ENCODE measurements around the gene ITPRIP.

ITPRIP gene

DNA sequence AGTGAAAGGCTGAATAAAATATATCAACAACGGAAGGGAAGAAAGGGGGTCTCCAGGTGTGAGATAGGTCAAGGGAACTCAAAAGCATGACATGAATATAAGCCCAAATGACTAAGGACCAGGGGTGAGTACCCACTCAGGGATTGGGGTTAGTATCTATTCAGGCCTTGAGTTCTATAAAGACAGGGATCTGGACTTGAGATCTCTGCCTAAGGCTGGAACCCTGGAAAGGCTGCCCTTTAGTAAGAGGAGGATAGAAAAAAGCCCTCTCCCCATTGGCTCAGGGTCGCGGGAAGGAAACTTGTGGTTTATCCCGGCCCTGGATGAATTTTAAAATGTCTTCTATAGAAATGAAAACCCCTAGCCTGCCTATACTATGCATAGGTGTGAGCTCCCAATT lies 2.4 kb upstream of the ITPRIP start:
- no peak for DNase-seq

DNA sequence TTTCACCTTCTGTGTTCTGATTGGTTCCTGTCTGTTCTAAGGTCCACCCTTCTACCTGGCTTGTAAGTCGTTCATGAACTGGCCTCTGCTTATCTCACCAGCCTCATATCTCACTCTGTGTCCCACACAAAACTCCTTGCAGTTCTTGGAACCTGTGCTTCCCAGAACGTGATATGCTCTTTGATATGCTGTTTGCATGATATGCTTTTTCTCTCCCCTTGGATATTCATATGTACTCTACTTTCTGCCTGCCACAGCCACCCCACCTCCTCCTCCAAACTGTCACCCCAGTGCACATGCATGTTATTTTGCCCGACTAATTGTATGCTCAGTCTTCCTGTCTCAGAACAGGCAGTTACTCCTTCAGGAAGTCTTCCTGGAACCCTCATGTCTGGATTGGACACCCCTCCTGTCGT lies 1.9 kb upstream of the ITPRIP start:
- DNase-seq, result no peak

DNA sequence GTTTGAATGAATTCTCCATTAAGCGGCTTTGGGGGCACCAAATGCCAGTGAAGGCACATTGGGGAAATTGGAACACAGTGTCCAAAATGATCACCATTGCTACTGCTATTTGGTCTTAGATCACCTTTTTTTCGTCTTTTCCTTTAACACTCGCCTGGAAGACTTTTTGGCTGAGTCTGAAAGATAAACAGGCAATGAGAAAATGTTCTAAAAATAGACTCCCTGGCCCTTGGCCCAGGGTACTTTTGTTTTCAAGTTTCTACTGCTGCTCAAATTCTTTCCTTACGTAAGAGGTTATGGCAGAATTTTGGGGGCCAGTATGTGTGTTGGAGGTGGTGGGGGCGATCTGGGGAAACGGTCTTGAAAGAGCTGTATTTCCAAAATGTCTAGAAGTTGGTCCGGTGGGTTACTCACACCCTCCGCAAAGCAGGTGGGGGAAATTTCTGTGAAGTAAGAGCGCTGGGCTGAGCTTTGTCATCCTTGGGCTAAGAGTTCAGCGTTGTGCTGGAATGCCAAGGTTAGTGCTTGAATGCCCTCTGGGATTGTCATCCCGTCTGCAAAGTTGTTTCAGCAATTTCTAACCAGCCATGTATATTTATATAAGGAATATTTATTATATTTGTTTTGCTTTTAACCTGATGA lies 1.3 kb upstream of the ITPRIP start:
- DNase-seq, result no peak

DNA sequence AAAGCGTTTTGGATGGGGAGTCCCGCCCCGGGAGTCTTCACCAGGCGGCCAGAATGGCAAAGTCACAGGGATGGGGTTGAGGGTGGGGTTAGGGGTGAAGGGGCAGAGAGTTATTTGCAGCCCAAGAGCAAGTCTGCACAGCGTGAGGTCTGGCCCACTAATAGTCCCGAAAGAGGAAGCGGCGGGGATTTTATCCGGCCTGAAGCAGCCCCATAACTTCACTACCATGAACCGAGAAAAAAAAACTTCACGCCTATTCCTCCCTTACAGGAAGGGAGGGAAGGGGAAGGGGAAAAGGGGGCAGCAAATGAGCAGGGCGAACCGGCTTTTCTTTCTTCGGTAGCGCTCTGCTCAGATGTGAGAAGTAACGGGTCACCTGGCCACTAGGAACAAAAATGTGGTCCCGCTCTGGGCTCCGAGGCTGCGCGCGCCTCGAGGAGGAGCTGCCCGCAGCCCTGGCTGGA lies 712 bp downstream of the ITPRIP start:
- DNase-seq, result peak; percentile 39

DNA sequence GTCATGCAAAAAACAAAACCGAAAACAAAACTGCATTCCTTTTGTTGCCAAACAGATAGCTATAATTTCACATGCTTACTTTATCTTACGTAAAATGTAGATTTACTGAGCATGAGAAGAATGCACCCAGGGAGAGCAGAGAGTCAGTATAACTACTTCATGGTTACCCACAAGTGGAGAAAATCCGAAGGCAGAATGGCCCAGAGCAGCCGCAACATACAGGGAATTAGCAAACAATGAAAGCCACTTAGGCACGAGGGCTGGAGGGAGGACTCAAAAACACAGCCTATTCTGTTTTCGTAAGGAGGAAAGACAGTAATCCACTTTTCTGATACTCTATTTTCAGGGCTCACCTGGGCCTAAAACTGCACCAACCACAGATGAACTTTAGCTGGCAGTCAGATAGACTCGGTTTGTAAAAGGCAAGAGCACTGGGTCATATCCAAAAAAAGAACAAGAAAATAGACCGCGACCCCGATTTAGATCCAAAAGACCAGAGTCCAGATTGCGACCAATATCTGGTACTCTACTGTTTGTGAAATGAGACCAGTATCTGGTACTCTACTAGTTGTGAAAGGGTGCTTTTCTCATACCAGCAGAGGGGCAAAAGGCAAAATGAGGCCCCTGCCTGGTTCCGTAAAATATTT lies 1.3 kb downstream of the ITPRIP start:
- DNase-seq, result no peak

DNA sequence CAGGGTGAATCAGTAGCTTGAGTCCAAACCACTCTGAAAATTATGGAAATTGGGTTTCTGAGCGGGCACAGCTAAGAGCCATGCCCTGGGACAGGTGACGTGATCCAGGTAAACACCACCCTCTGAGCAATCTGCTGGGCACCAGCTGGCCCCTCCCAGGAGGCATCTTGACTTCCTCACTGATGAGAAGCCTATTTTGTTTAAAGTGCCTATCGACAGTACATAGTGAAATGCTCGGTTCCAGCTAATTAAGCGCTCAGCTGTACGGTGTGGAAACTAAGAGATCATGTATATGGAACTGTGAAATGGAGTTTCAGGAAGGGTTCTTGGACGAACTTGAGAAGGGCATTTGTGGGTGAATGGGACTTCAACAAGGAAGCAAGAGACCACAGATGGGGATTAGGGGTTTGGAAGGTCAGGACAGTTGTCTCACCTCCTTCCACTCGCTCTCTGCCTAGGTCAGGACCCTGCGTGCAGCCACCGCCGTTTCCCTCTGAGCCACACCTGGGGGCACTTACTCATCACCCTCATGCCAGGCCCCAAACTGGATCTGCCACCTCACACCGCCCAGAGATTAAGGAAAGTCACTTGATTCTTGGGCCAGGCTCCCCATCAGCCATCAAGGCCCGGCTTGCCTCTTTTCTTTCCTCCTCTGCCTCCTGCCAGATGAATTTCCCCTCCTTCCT lies 3.2 kb downstream of the ITPRIP start:
- no peak for DNase-seq

DNA sequence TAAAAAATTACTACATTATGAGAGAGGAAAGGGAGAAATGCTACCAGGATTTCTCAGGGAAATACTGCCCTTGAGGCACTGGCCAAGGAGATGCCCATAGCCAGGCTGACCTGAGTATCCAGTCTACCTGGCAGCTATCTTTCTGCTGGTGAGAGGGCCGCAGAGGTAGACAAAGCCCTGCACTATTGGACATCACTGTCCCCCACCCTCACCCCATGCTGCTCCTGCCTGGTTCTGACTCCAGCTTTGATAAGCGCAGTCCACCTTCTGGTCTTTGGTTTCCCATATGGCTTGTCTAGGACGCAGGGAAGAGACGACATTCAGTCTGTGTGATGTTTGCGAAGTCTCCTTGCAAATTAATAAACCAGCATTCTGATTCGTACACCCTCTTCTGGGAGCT lies 3.7 kb downstream of the ITPRIP start:
- DNase-seq, result no peak

DNA sequence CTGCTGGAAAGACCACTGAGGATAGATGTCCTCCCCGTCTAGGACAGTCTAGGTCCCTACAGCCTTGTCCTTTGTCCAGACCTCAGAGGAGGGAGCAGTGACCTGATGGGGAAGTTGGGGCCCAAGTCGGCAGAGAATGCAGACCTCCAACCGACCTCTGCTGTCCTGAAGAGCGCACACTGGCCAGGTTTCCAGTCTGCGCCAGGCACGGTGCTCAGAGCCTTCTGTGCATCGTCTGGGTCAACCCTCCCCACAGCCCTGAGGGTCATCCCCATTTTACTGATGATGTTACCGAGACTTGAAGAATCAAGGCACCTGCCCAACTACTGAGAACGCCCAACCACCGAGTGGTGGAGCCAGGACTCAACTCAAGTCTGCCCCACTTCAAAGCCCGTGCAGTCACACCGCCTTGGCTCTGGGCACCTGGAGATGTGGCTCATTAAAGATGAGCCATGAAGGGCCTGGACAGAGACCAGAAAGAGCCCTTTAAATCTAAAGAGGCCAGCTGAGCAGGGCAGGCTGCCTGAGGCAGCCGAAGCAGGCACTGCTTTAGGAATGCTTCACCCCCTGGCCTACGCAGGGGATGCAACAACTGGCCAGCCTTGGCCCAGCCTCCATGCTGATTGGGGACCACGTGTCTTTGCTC lies 4.4 kb downstream of the ITPRIP start:
- DNase-seq, result no peak

DNA sequence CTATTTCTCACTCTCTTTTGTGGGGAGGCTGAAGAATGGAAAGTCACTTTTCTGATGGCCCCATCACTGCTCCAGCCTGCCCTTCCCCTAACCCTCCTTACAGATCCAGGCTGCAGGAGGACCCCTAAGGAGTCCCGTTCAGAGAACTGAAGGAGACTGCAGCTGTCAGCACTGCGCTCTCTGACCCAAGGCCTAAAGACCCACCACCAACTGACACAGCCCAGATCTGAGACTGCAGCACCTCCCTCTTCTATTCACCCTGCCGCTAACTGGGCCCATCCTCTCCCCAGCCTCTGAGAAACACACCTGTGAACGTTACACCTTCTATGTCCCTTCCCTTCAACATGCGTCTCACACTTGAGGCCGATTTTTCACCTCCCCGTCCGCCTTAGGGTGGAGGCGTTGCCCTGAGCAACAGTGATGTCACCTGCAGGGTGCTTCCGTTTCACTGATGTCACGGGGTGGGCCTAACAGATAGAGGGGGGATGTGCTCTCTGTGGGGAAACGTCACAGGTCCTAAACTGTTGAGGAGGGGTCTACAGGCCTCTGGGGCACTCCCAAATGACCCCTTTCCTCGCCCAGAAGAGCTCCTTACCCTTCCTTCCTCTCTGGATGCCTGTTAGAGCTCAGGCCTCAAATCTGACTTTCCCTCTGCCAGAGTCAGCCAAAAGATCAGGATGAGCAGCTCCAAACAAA lies 5.1 kb downstream of the ITPRIP start:
- DNase-seq, result peak; percentile 73

DNA sequence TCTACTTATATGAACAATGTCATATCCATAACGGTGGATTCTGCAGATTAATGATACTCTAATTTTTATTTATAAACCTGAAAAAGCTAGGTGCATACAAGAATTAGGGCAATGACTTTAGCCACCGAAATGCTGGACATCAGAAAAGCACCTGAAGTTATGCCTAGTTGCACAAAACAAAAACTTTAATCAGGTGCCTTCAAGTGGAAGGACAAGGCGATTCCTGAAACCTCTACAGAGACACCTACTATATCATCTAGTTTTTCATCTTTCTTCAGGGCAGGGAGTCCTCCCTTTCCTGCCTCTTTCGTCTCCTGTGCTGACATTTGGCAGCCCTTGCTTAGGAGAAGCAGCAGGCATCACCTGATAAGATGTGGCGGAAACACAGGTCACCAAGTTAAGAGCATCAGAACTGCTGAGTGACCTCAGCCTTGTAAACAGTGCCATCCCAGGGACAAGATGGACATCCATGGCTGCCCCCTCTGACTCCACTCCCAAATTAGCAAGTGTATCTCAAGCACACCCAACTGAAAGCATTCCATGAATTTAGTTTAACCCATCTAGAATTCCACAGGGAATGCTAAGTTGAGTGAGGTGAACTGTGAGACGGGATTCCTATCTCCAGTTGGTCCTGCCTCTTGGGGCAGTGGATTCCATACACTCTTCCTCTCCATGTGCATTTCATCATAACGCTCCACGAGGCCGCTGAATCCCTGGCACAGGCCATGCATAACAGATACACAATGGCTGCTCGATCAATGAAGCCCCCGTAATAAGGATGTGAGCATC lies 5.8 kb downstream of the ITPRIP start:
- no peak for DNase-seq

DNA sequence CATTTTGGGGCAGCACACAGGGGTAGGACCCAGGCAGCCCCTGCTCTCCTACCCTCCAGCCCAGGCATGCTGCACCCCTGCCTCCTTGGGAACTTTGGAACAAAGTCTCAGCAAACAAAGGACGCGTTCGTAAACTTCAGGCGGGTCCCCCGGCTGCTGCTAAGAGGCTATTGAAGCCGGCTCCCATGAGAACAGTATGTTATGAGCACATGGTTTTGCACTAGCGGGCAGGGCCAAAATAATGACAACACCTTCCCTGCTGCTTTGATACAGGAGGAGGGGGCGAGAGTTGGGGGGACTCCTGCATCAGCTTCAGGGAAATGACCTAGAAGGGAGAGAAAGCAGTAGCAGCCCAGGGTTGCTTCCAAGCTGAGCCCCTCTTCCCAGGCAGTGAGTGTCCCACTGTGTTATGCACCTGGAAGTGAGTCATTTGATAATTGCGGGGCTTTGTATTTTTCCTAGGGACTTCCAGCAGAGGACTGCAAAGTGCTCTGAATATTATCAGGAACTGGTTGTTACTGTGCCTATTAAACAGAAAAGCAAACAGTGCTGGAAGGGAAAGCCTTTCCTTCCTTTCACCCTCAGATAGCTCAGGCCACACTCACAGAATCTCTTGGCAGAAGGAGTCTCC lies 6.9 kb downstream of the ITPRIP start:
- no peak for DNase-seq

DNA sequence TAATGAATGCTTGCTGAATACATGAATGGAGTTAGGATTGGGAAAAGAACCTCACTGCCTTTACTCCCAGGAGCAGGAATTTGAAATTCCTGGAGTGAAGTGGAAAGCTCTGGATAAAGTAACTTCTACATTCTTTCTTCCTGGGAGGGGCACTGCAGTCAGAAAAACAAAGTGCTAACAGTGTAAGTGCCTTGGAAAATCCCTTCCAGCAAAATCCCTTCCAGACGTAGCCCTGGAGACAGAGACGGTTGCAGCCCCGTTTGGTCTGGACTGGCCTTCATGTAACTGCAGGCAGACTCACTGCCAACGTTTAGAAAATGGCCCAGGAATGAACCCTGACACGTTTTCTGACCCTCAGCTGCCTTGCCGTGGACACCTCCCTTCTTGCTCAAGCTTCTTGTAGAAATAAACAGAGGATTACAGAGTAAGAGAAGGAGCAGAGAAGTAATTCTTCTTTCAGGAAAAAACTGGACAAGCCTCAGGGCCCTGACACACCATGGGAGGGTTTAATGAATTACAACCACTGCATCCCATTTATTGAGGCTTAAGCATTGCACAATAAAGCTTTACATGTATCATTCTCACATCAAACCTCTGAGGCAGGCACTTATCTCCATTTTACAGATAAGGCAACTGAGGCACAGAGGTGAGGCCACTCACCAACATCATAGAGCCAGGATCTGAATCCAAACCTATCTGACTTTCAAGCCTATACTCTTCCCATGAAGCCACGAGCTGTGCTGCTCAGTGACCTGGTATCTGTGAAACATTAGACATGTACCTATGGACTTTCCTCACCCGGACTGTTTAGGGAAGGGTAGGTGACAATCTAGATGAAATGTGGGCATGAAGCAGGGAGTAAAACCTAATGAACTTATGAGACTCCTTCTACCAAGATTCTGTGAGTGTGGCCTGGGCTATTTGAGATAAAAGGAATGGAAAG lies 7.8 kb downstream of the ITPRIP start:
- DNase-seq, result no peak

DNA sequence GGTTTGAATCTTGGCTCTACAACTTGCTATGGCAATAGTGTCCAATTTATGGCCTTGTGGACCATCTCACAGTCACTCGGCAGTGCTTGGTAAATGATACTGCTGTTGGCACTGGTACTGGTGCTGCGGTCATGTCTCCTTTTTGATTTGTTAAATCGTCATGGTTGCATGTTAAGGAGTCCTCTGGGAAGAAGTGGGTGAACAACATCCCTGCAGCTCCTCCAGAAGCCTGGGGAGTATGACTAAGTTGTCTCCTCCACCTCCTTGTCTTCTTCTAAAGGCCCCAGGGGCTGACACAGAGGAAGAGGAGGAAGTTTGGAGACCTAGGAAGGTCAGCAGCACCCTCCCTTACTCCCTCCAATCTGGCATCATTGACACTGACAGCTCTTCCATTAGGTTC lies 8.5 kb downstream of the ITPRIP start:
- DNase-seq, result no peak

DNA sequence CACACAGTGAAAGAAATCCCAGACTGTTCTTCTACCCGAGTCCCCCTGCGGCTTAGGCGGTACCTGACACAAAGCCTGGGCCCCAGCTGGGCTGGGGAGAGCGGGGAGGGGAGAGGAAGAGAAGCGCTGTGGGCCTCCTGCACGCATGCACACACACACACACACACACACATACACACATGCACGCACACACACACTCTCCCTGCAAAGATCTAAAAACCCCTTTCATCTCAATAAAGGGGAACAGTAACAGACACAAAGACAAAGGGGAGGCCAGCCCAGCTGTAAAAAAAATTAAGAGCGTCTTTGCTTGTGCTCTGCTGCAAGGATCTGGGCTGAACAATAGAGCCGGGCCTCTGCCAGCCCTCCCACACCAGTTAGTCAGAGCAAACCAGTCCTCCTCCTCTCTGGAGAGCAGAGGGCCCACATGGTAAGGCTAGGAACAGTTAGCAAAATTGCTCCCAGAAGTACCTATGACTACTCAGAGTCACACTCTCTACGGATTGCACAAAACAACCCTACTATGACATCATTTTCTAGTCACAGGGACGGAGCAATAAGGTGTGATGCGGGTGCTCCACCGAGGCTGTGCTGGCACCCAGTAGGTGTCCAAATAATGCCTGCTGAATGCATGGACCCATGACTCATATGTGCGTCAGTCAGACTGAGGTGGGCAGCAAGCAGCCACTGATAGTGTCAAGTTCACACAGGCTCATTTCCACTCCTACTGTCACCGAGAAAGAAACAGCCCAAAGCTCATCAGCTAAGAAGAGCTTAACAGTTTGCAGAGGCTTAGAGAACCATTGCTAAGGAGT lies 9.2 kb downstream of the ITPRIP start:
- peak; percentile 74 for DNase-seq

DNA sequence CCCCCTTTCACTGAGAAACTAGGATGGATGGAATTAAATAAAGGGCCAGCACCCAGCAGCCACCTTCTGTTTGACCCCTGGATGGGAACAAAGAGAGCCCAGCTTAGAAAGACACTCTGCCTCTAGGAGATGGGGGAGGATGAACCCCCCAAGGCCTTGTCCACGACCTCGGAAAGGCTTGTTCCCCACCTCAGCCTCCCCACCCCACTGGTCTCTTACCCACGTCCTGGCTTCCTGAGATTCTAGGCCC lies 9.7 kb downstream of the ITPRIP start:
- DNase-seq, result no peak

DNA sequence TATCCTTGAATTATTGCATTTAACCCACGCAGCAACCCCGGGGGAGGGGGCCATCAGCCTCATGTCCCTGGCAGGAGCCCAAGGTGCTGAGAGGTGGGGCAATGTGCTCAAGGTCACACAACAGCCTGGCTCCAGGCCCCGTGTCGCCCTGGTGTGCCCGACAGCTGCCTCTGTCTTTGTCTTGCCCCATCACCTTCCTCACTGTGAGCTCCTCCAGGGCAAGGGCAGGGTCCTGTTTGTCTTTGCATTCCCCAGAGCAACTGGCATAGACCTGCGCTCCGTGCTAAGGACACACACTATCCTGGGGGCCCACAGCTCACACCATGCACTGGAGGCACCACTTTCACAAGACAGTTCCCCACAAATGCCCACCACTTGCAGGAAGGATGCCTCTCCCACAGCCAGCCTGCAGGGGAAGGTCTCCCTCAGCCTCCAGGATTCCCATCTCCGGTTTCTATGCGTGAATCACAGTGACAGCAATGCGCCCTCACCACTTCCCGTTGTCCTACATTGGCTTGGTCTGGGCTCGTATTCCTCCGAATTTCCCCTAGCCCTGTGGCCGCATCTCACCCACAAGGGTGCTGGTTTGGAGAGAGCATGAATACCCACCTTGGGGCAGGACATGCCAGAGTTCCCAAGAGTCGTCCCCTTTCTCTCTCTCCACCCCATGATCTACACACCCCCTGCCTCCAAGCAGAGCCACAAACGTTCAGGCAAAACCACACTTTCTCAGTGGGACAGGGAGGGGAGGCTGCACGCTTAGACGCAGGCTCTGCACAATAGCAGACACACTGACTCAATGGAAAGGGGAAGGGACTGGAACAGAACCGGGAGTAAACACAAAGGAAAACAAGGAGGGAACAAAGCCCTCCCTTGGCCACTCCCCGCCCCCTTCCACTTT lies 10.3 kb downstream of the ITPRIP start:
- no peak for DNase-seq

DNA sequence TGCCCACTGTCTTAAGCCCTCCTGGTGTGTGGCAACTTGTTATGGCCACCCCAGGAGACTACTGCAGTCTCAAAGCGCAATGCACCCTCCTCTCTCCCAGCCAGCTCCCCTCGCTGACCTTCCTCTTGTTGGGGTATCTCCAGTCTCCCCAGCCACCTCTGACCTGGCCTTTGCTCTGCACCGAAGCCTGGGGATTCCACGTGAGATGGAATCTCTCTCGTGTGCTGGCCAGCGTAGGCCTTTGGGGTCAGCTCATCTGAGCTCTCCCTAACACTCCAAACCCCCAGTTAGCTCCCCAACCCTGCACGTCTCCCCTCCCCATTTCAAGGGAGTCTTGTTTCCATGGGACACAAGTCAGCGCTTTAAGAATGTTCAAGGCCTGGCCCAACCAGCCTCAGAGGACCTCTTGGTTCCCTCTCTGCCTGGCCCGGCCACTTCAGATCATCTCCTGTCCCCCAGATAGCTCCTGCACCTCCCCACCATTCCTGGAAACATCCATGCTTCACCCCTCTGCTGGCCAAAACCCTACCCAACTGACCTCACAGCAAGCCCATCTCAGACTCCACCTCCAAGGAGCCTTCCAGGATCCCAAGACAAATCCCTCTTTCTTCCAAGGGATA lies 11.2 kb downstream of the ITPRIP start:
- DNase-seq, result no peak

Data from CD4-positive, alpha-beta T cell treated with Interleukin-12 subunit alpha and Interleukin-12 subunit beta, for 1 hour (primary cell).